GM18870 (cell line): ENCODE results near the gene MICAL2.

Experiments
- ATAC-seq: cut with Tn5 transposase; IDR thresholded peaks from one replicate; pipeline ENCODE4 v1.9.1; 2021; ENCODE audit warnings: moderate library complexity; ENCODE audit not compliant: unreplicated experiment

The MICAL2 gene

DNA sequence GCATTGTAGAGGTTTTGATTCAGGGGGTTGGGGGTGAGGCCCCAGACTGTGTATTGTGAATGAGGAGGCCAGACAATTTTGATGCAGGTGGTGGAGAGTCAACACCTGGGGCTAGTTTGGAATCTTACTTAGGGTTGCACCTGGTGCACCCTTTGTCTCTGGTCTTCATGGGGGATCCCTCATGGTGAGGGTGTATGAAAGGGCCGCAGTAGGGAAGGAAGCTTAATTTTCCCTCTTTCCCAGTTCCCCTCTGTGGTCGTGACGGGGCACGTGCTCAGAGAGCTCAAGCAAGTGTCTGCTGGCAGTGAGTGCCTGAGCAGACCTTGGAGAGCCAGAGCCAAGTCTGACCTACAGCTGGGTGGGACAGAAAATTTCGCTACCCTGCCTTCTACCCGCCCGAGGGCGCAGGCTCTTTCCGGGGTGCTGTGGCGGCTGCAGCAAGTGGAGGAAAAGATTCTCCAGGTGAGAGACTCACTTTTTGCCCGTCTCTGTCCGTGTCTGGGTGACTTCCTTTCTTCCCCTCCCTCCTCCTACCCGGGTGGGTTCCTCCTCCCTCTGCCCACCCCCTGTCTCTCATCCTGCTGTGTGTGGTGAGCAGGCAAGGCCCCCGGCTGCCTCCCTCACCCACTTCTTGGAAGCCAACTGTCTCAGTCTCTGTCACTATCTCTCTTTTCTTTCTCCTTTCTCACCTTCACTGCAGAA, 131.7 kb downstream of the MICAL2 start:
- ATAC-seq = no peak

DNA sequence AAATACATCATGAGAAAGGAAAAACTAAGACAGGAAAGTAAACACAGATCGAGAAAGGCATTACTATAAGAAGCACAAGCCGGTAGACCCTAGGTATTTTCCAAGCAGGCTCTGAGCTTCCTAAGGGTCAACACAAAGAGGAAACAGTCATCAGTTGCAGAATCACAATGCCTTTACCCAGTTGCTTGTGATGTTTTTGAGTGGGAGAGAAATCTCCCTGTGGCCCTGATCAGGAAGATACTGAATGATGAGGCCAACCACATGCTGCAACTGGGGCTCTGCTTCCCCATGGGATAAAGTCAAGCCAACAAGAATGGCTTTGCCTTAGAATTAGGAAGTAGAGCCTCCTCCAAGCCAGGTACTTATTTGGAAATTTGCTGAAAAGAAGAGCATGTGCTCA, 132.6 kb downstream of the MICAL2 start:
- no peak for ATAC-seq

DNA sequence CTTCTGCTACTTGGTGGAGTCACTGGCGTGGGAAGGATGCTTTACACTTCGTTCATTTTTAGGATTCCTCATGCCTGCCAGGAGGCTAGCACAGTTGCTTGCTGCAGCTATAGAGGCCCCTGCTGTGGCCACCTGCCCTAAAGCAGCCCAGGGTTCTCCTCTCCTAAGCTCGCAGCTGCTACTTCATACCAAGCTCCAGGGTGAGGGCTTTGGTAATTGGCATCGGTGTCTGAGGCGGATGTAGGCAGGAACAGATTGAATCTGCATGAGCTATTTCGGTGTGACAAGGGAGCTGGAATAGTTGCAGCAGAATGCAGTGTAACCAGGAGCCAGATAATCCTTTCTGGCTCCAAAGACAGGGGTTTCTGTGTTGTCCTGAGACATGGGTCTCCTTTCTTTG, 133.1 kb downstream of the MICAL2 start:
- no peak for ATAC-seq

DNA sequence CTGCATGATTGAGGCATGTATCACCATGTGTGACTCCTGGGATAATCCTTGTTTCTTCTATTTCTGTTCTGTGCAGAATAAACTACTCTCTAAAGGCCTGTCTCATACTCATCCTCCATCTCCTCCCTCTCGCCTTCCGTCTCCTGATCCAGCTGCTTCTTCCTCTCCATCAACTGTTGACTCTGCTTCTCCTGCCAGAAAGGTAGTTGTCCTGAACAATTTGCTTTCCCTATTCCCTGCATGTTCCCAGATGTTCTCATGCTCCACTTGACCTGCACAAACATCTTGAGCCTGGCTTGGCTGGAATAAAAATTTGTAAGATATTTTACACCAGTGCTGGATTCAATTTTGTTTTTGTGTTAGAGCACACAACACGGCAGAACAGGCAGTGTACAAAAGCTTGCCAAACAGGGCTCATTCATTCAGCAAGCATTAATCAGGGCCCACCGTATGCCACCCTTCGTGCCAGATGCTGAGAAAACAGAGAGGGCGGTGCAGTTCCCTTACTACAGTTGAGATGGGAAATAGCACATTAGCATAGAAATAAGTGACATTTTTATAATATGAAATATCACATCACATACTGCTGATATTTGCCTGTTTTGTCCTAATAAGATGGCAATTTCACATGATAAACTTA, 133.6 kb downstream of the MICAL2 start:
- ATAC-seq = no peak

DNA sequence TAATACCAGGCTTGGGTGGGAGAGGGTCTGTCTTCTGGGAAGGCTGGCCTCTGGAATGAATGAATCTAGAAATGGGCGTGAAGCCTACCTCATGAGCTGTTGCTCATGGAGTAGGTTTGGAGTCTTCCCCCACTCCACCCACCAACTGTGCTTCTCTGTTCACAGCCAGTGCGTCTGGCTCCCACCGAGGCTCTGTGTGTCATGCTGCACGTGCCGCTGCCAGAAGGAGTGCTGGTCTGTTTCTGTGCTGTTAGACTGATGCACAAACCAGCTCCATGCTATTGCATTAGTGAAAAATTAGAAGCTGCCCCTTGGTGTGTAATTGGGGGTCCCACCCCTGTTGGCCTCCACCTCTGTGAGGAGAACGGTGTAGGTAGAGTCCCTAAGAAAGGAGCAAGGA, 134.7 kb downstream of the MICAL2 start:
- ATAC-seq = no peak

DNA sequence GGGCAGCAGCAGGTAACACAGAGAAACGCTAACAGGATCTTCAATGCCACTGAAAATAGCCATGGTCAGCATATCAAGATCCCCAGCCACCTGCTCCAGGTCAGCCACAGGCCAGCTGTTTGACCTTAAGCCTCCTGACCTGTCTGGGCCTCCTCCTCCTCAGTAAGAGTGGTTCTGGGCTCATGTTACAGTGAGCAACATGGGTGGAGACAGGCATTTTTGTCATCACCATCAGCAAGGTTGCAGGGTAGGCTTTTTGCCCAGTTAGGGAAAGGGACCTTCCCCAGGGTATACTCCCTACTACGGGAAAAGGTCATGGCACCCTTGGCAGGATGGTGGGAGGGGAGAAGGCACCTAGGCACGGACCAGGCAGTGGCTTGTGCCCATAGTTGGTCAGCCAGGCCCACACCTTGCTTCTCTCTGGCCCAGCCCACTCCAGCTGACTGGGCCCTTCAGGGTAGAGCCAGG, 135.2 kb downstream of the MICAL2 start:
- ATAC-seq = no peak

DNA sequence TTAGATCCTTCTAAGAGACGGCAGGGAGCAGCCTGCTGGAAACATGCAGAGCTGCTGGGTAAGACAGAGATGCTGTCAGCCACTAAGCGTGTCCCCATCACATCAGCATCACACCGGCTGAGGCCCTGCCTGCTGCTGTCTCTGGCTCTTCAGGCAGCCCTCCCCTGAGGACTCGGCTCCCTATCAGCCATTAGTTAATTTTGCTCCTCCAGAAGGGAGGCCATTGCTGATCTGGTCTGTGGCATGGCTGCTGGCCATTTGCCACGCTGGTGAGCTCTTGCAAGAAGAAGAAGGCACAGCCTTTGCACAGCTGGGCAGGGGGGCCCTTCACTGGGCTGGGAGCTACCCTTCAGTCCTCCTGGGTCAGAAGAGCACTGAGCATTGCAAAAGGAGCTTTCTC, 135.8 kb downstream of the MICAL2 start:
- ATAC-seq = no peak

DNA sequence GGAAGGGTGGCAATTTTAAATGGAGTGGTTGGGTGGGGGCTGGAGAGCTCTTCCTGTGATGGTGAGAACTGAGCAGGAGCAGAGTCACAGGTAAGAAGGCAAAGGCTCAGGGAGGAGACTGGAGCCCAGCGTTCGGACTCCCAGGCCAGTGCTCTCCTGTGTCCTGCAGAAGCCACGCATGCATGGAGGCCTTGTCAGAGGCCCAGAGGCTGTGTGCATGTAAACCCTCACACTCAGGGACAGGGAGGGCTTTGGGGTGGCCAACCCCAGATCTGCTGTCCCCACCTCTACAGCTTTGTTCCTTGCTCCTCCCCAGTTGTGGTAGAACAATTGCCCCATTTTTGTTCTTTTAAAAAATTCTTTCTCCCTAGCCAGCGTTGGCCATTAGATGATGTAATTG, 136.6 kb downstream of the MICAL2 start:
- no peak for ATAC-seq

DNA sequence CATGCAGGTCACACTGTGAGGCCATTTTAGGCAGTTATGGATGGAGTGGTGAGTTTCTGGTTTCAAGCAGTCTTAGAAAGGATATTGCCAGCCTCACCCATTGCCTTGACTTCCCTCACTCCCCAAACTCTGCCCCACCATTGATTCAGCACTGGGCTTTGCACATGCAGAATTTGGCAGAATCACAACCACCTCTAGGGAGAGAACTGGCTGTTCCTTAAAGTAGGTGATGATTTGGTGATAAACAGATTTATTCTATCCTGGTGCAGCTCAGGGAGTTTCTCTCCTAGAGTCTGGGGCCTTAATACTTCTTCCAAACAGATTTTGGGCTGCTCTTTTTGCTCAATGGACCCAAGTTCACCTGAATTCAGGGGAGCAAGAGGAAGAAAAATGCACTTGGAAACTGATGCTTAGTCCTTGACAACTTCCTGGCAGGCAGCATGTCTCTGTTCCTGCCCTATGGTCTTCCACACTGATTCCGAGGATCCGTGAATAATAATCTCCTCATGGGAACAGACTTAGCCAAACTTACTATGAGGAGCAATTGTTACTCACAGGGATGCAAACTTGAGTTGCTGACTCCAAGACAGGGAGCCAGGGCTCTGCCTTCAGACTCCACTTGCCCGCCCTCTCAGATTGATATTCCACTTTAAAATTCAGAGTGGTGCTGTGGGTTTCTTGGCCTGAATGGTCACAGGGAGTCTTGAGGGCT, 137.3 kb downstream of the MICAL2 start:
- ATAC-seq = no peak

DNA sequence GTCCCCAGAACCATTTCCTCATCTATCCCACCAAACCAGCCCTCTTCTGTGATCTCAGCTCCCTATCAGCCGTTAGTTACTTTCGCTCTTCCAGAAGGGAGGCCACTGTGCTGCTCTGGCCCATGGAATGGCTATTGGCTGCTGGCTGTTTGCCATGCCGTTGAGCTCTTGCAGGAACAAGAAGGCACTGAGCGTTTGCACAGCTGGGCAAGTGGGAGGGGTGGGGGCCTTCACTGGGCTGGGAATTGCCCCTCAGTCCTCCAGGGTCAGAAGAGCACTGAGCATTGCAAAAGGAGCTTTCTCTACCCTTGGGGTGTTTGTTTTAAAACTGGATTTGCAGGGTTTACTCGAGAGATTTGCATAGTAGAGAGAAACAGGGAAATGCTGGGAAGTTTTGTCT, 137.9 kb downstream of the MICAL2 start:
- no peak for ATAC-seq

DNA sequence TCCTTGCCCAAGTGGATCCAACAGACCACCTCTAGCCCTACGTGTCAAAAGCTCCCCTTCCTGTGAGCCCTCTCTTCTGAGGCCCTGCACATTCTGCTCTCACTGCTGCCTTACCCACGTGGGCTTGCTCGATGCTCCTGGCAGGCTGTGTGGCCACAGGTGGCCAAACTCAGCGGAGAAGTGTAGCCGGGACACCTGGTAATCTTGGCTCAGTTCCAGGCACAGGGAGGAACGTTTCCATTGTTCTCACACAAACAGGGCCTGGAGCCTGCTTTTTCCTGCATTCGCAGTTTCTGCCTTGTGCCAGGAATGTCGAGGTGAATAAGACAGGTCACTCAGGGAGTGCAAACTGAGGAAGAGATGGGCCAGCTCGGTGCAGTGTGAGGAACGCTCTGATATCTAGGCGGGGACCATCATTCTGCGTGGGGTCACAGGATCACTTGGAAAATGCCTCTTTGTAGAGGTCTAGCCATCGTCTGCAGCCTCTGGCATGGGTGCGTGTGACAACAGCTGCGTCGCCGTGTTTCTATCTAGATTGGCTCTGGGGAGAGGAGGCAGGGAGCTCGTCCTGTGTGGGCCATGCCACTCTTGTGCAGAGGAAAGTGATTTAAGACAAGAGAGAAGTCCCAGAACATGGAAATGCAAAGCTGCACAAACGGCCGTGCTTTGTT, 139.3 kb downstream of the MICAL2 start:
- ATAC-seq = no peak

DNA sequence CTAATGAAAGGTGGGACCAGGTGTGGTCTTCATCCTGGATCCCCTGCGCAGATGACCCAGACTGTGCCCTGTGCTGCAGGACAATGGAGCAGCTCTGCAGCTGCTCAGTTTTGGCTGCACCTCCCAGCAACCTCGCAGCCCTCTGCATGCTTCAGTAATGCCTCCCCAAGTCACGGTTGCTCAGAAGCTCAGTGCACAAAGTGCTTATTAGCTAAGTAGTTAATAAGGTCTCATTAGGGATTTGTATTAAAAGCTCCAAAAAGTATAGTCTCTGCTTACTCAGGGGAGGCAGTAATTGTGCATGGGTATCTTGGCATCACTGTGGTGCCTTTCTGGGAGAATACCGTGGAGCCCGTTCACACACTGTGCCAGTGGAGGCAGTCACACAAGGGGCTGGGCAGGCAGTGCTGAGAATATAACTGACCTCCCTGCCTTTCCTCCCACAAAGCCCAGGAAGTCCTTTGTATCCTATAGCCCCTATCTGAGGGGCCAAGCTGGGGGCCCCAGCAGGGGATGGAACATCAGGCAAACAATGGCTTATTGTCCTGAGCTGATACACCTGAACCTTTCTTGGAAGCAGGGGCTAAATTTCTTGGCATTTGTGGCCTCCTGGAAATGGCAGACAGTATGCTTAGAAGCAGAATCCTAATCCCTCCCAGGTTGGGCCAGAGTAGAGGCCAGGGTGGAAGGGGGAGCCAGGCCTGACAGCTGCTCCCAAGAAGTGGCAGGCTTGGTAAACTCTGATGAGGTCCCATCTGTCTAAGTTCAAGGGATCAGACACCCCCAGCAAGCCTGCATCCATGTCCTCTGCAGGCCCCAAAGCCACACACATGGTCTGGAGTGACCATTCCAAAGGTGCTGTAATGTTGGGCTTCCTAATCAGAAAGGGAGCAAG, 141.5 kb downstream of the MICAL2 start:
- ATAC-seq = no peak

DNA sequence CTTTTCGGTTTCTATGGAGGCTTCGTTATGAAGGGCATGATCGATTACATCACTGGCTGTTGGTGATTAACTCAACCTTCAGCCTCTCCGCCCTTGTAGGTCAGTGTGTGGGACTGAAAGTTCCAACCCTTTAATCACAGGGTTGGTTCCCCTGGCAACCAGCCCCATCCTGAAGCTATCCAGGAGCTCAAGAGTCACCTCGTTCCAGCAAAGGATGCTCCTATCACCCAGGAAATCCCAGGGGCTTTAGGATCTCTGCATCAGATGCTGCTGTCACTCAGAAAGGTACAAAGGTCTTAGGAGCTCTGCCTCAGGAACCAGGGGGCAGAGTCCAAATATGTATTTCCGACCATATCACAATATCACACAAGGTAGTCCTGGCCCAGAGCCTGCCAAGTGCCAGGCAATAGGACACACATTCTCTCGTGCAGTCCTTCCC, 143.5 kb downstream of the MICAL2 start:
- ATAC-seq = no peak

DNA sequence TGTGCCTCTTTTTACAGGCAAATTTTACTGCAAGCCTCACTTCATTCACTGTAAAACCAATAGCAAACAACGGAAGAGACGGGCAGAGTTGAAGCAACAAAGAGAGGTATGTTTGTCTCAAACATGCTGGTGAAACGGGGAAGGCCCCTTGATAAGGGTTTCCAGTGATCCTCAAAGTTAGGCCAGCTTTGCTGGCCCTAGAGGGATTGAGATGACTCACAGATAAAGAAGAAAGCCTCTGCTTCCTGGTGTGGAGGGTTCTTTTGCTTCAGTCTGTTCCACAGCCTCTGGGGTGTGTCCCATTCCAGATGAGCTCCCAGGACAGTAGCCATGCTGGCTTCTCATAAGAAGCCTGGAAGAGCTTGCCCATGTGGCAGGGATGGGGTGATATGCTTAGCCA, 148.1 kb downstream of the MICAL2 start:
- no peak for ATAC-seq

DNA sequence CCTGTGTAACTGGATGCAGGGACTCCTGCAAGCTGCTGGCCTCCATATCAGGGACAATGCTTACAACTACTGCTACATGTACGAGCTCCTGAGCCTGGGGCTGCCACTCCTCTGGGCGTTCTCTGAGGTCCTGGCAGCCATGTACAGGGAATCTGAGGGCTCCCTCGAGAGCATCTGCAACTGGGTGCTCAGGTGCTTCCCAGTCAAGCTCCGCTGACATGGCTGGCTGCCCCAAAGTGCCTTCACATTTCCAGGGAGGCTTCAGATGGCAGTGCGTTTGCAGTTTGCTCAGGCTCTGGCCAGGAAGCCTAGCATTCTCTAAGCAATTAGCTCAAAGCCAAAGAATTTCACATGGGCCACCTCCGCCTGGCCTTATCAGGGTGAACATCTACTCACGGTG, 149.6 kb downstream of the MICAL2 start:
- ATAC-seq = no peak

DNA sequence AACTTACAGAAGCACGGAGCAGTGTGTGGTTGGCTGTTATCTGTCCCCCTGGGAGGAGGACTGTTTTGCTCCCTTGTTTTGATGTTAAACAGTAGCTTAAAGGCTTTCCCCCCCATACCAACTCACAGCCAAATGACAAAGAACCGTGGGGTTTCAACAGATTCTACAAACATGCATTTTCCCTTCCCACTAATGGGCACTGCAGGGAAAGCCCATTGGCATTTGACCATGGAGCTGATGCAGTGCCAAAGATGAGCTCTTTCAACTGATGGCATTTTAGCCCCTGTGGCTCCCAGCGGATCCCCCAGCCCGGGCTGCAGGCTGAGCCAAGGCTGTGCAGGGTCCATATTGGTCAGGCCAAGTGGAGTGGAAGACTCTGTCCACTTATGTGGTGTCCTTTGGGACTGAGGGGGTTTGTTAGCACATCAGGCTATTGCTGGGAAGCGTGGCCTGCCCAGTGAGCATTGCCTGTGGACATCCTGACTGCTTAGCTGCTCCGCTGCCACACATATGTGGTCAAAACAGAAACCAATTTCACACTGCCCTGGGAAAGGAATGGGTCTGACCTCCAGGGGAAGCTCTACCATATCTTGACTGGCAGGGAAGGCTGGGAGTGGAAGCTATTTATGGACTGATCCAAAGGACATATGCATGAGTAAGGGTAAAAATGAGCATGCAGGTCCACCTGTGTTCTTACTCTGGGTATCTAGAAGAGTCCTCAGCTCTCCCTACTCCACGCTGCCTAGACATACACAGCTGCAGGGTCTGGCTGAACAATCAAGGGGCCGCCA, 150.5 kb downstream of the MICAL2 start:
- ATAC-seq = no peak

DNA sequence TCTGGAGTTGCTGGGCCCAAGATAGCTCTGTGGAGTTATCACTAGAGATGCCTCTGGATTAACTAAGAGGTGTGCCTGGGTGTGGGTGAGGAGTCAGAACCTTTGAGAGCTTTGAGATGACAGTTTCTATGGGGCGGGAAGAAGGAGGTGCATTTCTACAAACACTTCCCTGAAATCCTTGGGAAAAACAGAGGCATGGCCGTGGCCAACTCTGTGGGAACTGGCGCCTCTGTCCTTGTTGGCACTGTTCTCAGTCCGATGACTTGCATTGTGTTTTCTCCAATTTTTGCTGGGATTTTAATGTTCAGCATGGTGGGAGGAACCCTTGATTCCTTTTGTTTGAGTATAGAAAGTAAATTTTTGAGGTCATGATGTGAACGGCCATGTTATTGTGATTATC, 151.2 kb downstream of the MICAL2 start:
- ATAC-seq = no peak

DNA sequence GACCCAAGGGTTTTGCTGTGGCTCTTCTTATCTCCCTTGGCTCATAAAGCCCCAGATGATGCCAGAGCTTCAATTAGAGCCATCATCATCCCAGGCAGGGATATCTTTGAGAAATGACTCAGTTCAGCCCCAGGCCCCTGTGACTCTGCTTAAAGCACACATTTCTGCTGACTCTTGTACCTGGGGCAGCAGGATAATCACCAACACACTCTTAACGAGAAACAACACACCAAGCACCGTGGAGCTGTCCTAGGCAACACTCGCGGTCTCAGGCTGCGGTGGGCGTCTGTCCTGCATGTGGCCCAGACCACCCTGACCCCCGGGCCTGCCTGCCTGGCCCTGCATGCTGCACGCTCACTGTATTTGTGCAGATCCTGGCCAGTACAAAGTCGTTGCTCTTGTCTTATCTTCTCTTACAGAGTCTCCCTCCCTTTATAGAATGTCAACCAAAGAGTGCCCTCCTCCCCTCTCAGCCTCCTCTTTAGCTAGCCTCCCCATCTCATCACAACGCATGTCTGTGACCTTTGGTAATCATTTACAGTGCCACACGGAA, 152.8 kb downstream of the MICAL2 start:
- ATAC-seq = no peak

DNA sequence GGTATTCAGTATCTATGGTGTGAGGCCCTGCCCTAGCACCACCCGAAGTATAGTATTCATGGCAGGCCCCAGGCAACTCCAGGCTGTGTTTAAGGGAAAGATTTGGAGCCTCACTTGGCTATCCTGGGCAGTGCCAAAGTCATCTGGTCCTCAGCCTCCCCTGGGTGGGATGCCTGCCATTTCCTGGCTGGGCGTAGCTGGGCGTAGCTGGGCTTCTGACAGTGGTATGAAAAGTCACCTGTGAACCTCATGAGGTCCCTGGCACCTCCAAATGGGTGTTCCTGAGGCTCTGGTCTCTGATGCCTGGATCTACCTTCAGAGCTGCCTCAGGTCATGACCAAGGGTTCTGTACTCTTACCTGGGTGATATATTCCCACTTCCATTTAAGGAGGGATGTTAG, 154.0 kb downstream of the MICAL2 start:
- ATAC-seq = no peak
